Measurements from ENCODE around the gene CALCOCO2. TPM values are rescaled to one million over a fixed set of nuclear protein-coding genes. Genes with fewer than 3 reads are reported as not detected.
A peak's percentile ranks its signal among the peaks of the same experiment; 100 is the strongest.
"Not testable (repeated sequence)": the region's sequence is repeated elsewhere in the genome, so short reads cannot be mapped to it uniquely, and the experiment has no call there.

CALCOCO2 gene
- total and polyA plus RNA-seq, 2 of the 13 experiments (the other 11 are each of a cell fraction or from before 2014, with no cell fraction given) = 72.9 to 111 TPM

- ChIA-PET CTCF (ENCODE audit: low intra/inter-chr PET ratio, low total read pairs) (no interaction called here), POLR2A (no interaction called here)
- Histone ChIP-seq H3K4me3 (replicated peaks in 1 of 3; ENCODE audit: insufficient read depth in 1 of 3, low read depth in 2 of 3, low read length in 3 of 3) (no peak overlapping the region), H3K9ac (ENCODE audit: insufficient read depth, low read depth, low read length) (no peak overlapping the region), H2AFZ (ENCODE audit: low read length) (no peak overlapping the region), H3K4me1 (ENCODE audit: insufficient read depth, low read length) (peaks cover 31% of the 10 kb centered on the region), H4K20me1 (ENCODE audit: insufficient read depth, low read length) (no peaks in the 10 kb centered on the region), H3K79me2 (ENCODE audit: insufficient read depth, low read length) (no peaks in the 10 kb centered on the region), H3K36me3 (replicated peaks in 1 of 2; ENCODE audit: control insufficient read depth in 1 of 2, insufficient read depth in 2 of 2, low read length in 2 of 2) (no peaks in the 10 kb centered on the region), H3K27me3 (ENCODE audit: control insufficient read depth in 1 of 2, insufficient read depth in 2 of 2, low read length in 2 of 2) (peaks cover 0 to 28% of the 10 kb centered on the region in 2 experiments; a peak in 3 of 5 replicates), H3K9me3 (ENCODE audit: low read length) (no peaks in the 10 kb centered on the region), H3K27ac (ENCODE audit: extremely low read length, insufficient read depth, low read length) (no peak overlapping the region), H3K4me2 (ENCODE audit: low read depth, low read length) (no peak overlapping the region)
- ATAC-seq (no peak), FAIRE-seq (no peak), DNase-seq (ENCODE audit: low spot score) (no peak)
- TF ChIP-seq NR2F1 (CRISPR knock-in tag; IDR thresholded peaks at IDR 0.05) = no peak
- no peak for TF ChIP-seq SKI (IDR thresholded peaks at IDR 0.05; ENCODE audit: partially characterized antibody)
- no peak for TF ChIP-seq ZSCAN20 (CRISPR knock-in tag; IDR thresholded peaks at IDR 0.05; ENCODE audit: borderline replicate concordance)
- peak; percentile 16; the same call in 1 of the 2 replicates for TF ChIP-seq RAD51 (IDR thresholded peaks at IDR 0.05; ENCODE audit: borderline replicate concordance)
- no TSS peak for BruUV-seq (replicated peaks)
- 51% methylated on average over 11 of the region's 11 CpGs for WGBS (ENCODE audit: low lambda C conversion rate)
- intact Hi-C loops (cut with micrococcal nuclease; ENCODE audit: unreplicated experiment) = no loop called here
- in situ Hi-C loops (cut with HindIII; ENCODE audit: extremely low pct_ligation_motif_present, low pct_unique_long_range_greater_than_20kb) = loop anchor here (10.0 kb wide), 1 partner anchor 225 kb away; no protein-coding TSS in a partner anchor
These were observed 11.4 kb upstream of the CALCOCO2 start for GRCh38 chr17:48819466-48819865.

GRCh38 chr17:48820936-48821335, 9.9 kb upstream of the CALCOCO2 start:
- H3K9ac ChIP-seq (ENCODE audit: insufficient read depth, low read depth, low read length); DNase-seq (ENCODE audit: low spot score); H3K27ac ChIP-seq (ENCODE audit: extremely low read length, insufficient read depth, low read length); H3K9me3 ChIP-seq (ENCODE audit: low read length); in situ Hi-C loops (cut with HindIII; ENCODE audit: extremely low pct_ligation_motif_present, low pct_unique_long_range_greater_than_20kb); H2AFZ ChIP-seq (ENCODE audit: low read length); H3K36me3 ChIP-seq (replicated peaks in 1 of 2; ENCODE audit: control insufficient read depth in 1 of 2, insufficient read depth in 2 of 2, low read length in 2 of 2); H4K20me1 ChIP-seq (ENCODE audit: insufficient read depth, low read length); H3K4me3 ChIP-seq (replicated peaks in 1 of 3; ENCODE audit: insufficient read depth in 1 of 3, low read depth in 2 of 3, low read length in 3 of 3); ATAC-seq; CTCF ChIA-PET (ENCODE audit: low intra/inter-chr PET ratio, low total read pairs); FAIRE-seq; H3K4me2 ChIP-seq (ENCODE audit: low read depth, low read length); intact Hi-C loops (cut with micrococcal nuclease; ENCODE audit: unreplicated experiment); H3K79me2 ChIP-seq (ENCODE audit: insufficient read depth, low read length); POLR2A ChIA-PET; BruUV-seq (replicated peaks); TF ChIP-seq LCORL (CRISPR knock-in tag; IDR thresholded peaks at IDR 0.05): not testable (repeated sequence)
- TF ChIP-seq LCORL (IDR thresholded peaks at IDR 0.05) = peak; percentile 83; the same call in 1 of the 2 replicates
- peaks cover 31% of the 10 kb centered on the region for H3K4me1 ChIP-seq (ENCODE audit: insufficient read depth, low read length)
- 49% methylated on average over 6 of the region's 6 CpGs for WGBS (ENCODE audit: low lambda C conversion rate)
- peaks cover 0 to 21% of the 10 kb centered on the region in 2 experiments; a peak in 3 of 5 replicates for H3K27me3 ChIP-seq (ENCODE audit: control insufficient read depth in 1 of 2, insufficient read depth in 2 of 2, low read length in 2 of 2)
